ENCODE measurements around the gene CELA3B. TPM values are rescaled to one million over a fixed set of nuclear protein-coding genes. Genes with fewer than 3 reads are reported as not detected.
A peak's percentile ranks its signal among the peaks of the same experiment; 100 is the strongest.
"Not testable (repeated sequence)": the region's sequence is repeated elsewhere in the genome, so short reads cannot be mapped to it uniquely, and the experiment has no call there.

The CELA3B gene
- total RNA-seq, 1 donor = not detected

DNA sequence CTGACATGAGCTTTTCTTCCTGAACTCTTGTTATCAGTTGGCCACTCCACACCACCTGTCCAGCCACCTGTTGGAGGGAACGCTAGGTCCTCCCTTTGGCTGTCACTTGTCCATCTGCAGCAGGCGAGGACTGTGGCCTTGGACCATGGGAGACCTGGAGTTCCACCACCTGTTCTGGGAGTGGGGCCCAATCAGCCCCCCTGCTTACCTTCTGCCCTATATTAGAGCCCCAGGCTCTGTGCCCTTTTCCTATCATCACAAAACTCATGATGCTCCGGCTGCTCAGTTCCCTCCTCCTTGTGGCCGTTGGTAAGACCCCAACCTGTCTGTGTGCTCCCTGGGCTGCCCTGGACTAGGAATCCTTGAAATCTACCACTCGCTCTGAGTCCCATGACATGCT is 24.6 kb downstream of the CELA3B start, which contains the start of gene CELA3A:
TSS of gene CELA3A (plus strand) at position 249 of the 400 bp plus-strand sequence. CDS start at position 267, 18 bp downstream.
- no peak within 1 kb of the TSS for H3K4me3 ChIP-seq (ENCODE audit: low read depth, low read length)
- TF ChIP-seq, protein P1, sequence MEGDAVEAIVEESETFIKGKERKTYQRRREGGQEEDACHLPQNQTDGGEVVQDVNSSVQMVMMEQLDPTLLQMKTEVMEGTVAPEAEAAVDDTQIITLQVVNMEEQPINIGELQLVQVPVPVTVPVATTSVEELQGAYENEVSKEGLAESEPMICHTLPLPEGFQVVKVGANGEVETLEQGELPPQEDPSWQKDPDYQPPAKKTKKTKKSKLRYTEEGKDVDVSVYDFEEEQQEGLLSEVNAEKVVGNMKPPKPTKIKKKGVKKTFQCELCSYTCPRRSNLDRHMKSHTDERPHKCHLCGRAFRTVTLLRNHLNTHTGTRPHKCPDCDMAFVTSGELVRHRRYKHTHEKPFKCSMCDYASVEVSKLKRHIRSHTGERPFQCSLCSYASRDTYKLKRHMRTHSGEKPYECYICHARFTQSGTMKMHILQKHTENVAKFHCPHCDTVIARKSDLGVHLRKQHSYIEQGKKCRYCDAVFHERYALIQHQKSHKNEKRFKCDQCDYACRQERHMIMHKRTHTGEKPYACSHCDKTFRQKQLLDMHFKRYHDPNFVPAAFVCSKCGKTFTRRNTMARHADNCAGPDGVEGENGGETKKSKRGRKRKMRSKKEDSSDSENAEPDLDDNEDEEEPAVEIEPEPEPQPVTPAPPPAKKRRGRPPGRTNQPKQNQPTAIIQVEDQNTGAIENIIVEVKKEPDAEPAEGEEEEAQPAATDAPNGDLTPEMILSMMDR (IDR thresholded peaks at IDR 0.05; ENCODE audit: insufficient read depth, low read depth, low read length) = no peak
- DNase-seq (ENCODE audit: low read depth) = no peak

- DNase-seq (ENCODE audit: low read depth); H3K4me3 ChIP-seq (ENCODE audit: low read depth, low read length): not testable (repeated sequence)
Observed at GRCh38 chr1:22002461-22002860, 25.6 kb downstream of the CELA3B start.

GRCh38 chr1:22002875-22003274 is 26.1 kb downstream of the CELA3B start:
- H3K4me3 ChIP-seq (ENCODE audit: low read depth, low read length); DNase-seq (ENCODE audit: low read depth): not testable (repeated sequence)

GRCh38 chr1:22003959-22004358 is 27.1 kb downstream of the CELA3B start:
- DNase-seq (ENCODE audit: low read depth); H3K4me3 ChIP-seq (ENCODE audit: low read depth, low read length): not testable (repeated sequence)

DNA sequence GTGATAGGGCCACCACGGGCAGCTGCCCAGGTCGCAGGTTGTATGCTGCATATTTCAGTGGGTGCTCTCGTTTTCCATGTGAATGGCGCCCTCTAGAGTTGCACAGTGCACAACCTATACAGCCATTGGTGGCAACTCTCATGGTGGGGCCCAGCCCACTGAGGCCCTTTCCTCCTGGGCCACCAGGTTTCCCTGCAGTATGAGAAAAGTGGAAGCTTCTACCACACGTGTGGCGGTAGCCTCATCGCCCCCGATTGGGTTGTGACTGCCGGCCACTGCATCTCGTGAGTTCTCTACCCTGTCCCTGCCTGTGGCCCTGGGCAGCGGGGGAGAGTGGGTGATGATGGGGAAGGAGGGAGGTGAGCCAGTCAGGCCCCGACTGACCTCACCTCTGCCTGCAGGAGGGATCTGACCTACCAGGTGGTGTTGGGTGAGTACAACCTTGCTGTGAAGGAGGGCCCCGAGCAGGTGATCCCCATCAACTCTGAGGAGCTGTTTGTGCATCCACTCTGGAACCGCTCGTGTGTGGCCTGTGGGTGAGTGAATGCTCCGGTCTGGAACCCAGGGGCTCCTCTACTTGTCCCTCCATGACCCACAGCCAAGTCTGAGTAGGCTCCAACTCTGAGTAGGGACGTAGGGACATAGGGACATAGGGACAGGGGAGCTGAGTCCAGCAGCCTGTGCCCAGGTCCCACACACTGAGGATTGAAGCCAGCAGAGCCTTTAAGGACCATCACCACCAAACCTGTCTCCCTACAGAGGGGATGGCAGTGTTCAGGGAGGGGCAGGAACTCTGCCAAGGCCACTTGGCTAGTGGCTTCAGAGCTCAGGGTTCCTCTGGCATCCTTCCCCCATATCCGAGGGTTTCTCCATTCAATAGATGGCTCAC is 28.7 kb downstream of the CELA3B start:
- TF ChIP-seq, protein P1 (IDR thresholded peaks at IDR 0.05; ENCODE audit: insufficient read depth, low read depth, low read length) = peak; percentile 40
- DNase-seq (ENCODE audit: low read depth) = peak; percentile 38
- not testable (repeated sequence) for H3K4me3 ChIP-seq (ENCODE audit: low read depth, low read length)

DNA sequence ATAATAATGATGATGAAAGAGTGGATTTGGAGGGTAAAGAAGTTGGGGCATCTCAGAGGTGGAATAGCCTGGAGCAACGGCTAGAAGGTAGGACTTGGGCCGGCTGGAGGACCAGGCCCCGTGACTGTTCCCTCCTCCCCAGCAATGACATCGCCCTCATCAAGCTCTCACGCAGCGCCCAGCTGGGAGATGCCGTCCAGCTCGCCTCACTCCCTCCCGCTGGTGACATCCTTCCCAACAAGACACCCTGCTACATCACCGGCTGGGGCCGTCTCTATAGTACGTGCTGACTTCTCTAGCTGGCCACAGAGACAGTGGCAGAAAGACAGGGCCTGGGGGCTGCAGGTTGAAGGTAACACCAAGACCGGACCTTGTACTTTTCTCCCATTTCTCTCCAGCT is 29.9 kb downstream of the CELA3B start:
- not testable (repeated sequence) for DNase-seq (ENCODE audit: low read depth); H3K4me3 ChIP-seq (ENCODE audit: low read depth, low read length)

DNA sequence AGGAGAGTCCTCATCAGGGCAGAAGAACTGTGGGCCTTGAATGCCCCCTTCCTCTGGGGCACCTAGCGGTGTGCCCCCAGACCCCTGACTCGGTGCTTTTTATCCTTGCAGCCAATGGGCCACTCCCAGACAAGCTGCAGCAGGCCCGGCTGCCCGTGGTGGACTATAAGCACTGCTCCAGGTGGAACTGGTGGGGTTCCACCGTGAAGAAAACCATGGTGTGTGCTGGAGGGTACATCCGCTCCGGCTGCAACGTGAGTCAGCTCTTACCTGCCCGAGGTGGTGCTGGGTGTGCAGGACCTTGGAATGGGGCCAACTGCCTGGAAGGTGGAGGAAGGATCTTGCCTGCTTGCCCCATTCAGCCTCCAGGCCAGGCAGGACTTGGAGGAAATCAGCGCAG is 30.4 kb downstream of the CELA3B start:
- DNase-seq (ENCODE audit: low read depth); H3K4me3 ChIP-seq (ENCODE audit: low read depth, low read length): not testable (repeated sequence)

DNA sequence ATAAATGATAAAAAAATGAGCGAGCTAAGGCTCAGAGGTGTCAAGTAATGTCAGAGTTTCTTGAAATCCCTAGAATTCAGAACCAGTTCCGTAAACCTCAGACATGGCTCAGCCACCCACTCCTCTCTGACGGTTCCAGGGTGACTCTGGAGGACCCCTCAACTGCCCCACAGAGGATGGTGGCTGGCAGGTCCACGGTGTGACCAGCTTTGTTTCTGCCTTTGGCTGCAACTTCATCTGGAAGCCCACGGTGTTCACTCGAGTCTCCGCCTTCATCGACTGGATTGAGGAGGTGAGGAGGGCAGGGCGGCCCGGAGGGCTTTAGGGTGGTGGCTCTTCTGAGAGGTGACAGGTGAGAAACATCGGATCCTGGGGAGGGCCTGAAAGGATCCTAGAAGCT is 32.7 kb downstream of the CELA3B start:
- DNase-seq (ENCODE audit: low read depth); H3K4me3 ChIP-seq (ENCODE audit: low read depth, low read length): not testable (repeated sequence)

DNA sequence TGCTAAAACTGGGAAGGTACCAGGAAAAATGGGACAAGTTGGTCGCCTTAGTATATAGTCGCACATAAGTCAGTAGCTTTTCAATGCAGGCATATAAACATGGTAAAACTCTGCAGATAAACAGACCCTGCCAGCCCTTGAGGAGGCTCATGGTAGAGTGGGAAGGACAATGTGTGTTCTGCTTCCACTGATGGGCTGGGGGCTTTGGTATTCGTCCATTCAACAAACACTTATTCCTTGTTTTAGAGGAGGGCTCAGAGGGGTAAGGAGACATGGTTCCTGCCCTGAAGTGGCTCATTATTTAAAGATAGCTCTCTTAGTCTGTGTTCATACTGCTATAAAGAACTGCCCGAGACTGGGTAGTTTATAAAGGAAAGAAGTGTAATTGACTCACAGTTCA is 35.9 kb downstream of the CELA3B start:
- not testable (repeated sequence) for DNase-seq (ENCODE audit: low read depth); H3K4me3 ChIP-seq (ENCODE audit: low read depth, low read length)

DNA sequence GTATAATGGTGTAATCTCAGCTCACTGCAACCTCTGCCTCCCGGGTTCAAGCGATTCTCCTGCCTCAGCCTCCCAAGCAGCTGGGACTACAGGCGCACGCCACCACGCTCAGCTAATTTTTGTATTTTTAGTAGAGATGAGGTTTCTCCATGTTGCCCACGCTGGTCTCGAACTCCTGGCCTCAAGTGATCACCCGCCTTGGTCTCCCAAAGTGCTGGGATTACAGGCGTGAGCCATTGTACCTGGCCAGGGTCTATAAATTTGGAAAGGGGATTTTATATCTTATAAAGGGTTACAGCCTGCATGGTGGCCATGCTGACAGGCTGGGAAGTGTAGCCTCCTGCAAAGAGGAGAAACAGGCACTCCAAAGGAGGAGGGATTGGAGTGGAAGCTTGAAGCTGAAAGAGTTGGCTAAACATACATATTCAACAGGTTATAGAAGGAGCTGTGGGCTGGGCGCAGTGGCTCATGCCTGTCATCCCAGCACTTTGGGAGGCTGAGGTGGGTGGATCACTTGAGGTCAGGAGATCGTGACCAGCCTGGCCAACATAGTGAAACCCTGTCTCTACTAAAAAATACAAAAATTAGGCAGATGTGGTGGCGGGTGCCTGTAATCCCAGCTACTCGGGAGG is 37.9 kb downstream of the CELA3B start:
- DNase-seq (ENCODE audit: low read depth); H3K4me3 ChIP-seq (ENCODE audit: low read depth, low read length): not testable (repeated sequence)

GRCh38 chr1:22018583-22019559 is 42.0 kb downstream of the CELA3B start:
- H3K4me3 ChIP-seq (ENCODE audit: low read depth, low read length) = no peak overlapping the region
- DNase-seq (ENCODE audit: low read depth) = peak; percentile 48
- TF ChIP-seq, protein P1 (IDR thresholded peaks at IDR 0.05; ENCODE audit: insufficient read depth, low read depth, low read length) = peak; percentile 40

Data from fibroblast of villous mesenchyme (primary cell).